GM10266 (cell line): ENCODE measurements around the gene RBMS3.

Source experiments
- DNase-seq: peaks from one replicate; pipeline ENCODE4 v3.0.0; 2012; ENCODE audit errors: extremely low spot score
- CTCF ChIP-seq: IDR thresholded peaks from 2 replicates; pipeline ENCODE4 v1.5.1; 2012; ENCODE audit warnings: mild to moderate bottlenecking, low read depth; ENCODE audit not compliant: control insufficient read depth, insufficient read depth; ENCODE audit errors: missing control alignments

Gene RBMS3

GRCh38 chr3:29414468-29415224, 133.8 kb downstream of the RBMS3 start:
- DNase-seq, result no peak
- no peak for TF ChIP-seq CTCF

DNA sequence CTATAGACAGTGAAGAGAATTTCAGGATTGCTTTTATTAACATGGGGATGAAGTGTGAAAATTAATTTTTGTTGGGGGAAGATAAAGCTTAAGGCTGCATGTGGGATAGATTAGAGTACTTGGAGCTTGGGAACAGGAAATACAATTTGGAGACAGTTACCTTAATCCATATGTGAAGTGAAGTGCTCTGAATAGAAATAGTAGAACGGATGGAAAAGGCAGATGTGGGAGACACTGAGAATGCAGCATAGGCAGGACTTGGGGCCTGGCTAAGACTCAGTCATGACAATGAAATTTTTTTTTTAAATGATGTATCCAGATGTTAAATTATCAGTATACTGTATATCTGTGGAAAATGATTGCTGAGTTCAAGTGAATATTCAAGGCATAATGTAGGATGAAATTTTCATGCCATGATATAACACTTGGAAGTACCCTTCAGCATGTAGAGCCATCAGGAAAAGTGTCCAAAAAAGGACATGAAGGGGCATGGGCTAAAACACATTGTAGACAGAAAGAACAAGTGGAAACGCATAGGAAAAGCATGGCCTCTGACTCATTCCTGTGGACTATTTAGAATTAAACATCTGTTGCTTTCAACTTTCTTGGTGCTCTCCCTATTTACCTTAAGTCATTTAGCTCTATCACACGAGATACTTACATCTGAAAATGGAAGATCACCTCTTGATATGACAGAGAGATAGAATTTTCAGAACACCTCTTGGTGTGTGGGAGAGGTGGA, 134.8 kb downstream of the RBMS3 start:
- no peak for DNase-seq
- no peak for TF ChIP-seq CTCF

GRCh38 chr3:29416514-29416913, 135.6 kb downstream of the RBMS3 start:
- TF ChIP-seq CTCF, result no peak
- no peak for DNase-seq

- TF ChIP-seq CTCF, result no peak
- no peak for DNase-seq
These were observed 139.2 kb downstream of the RBMS3 start for GRCh38 chr3:29420106-29420505.

DNA sequence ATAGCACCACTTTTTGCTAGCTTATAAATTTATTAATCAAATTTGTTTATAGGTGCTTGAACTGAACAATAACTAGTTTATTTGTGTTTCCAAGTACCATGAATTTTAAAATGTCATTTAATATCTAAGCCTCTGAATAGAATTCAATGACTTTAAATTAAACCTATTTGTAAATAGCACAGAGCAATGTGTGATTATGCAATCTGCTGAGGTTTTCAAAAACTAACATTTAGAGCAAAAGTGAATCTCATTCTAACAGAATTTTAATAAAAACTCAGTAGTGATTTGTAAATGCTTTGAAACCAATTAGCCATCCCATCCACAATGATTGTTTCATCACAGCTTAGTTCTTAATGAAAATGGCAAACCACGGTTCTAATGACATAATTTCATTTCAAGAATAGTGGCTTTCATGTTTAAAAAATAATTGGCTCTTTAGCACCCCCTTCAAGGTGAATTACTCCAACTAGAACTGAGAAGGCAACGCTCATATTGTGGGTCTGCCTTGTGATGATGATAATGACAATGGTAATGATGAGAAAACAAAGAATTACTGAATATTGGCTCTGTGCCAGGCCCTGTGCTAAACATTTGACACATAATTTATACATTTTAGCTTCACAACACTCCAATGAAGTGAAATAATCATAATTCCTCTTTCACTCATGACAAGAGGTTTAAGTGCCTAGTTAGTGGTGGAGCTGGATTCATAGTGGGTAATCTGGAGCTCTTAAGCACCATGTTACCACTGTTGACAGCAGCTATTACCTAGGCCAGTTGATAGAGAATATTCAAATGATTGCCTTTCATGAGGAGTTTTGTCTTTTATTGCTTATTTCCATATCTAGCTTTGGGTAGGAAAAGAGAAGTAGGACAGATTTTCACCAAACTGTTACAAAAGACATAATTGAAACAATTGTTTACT, 145.7 kb downstream of the RBMS3 start:
- no peak for TF ChIP-seq CTCF
- DNase-seq, result no peak

- no peak for DNase-seq
- no peak for TF ChIP-seq CTCF
These were observed 146.6 kb downstream of the RBMS3 start for GRCh38 chr3:29427266-29428103.
